HepG2 (cell line): ENCODE results near the gene SH2D6. TPM values are rescaled to one million over a fixed set of nuclear protein-coding genes. Genes with fewer than 3 reads are reported as not detected.

Experiments
- ARID5B ChIP-seq: IDR thresholded peaks from 2 replicates; pipeline ENCODE4 v1.4.0; 2020; ENCODE audit warnings: mild to moderate bottlenecking, missing genetic modification reagents
- DZIP1 ChIP-seq: sonication (generic); formaldehyde crosslinking; IDR thresholded peaks from 2 replicates; pipeline ENCODE4 v1.5.0; 2020; ENCODE audit warnings: mild to moderate bottlenecking, missing genetic modification reagents
- ISL2 ChIP-seq: sonication (generic); formaldehyde crosslinking; IDR thresholded peaks from 2 replicates; pipeline ENCODE4 v1.5.0; 2020; ENCODE audit warnings: missing genetic modification reagents
- MEF2D ChIP-seq: sonication (generic); formaldehyde crosslinking; IDR thresholded peaks from 2 replicates; pipeline ENCODE4 v1.5.1; 2020; ENCODE audit warnings: mild to moderate bottlenecking, missing genetic modification reagents
- MXD1 ChIP-seq: sonication (generic); formaldehyde crosslinking; IDR thresholded peaks from 2 replicates; pipeline ENCODE4 v1.4.0; 2020; ENCODE audit warnings: mild to moderate bottlenecking, missing genetic modification reagents
- NAIF1 ChIP-seq: sonication (generic); formaldehyde crosslinking; IDR thresholded peaks from 2 replicates; pipeline ENCODE4 v1.5.0; 2020; ENCODE audit warnings: mild to moderate bottlenecking, missing genetic modification reagents, borderline replicate concordance
- SNAPC2 ChIP-seq: sonication (generic); formaldehyde crosslinking; IDR thresholded peaks from 2 replicates; pipeline ENCODE4 v1.8.1; 2022; ENCODE audit warnings: mild to moderate bottlenecking, missing genetic modification reagents
- UBTF ChIP-seq: sonication (generic); formaldehyde crosslinking; IDR thresholded peaks from 2 replicates; pipeline ENCODE4 v1.4.0; 2020; ENCODE audit warnings: mild to moderate bottlenecking, missing genetic modification reagents
- USF2 ChIP-seq, 2 experiments: sonication (generic) in 1 of 2; formaldehyde crosslinking in 1 of 2; IDR thresholded peaks; 2 replicates each; pipeline versions ENCODE4 v1.5.1 to v1.6.1; 2011 to 2020; ENCODE audit warnings: borderline replicate concordance in 1 of 2, low read depth in 1 of 2, low read length in 1 of 2, mild to moderate bottlenecking in 1 of 2, missing genetic modification reagents in 1 of 2, moderate library complexity in 1 of 2
- ZNF280D ChIP-seq: sonication (generic); formaldehyde crosslinking; IDR thresholded peaks from 2 replicates; pipeline ENCODE4 v1.5.1; 2020; ENCODE audit warnings: mild to moderate bottlenecking, missing genetic modification reagents
- ZNF776 ChIP-seq: sonication (generic); formaldehyde crosslinking; IDR thresholded peaks from 2 replicates; pipeline ENCODE4 v1.4.0; 2020; ENCODE audit warnings: mild to moderate bottlenecking, missing genetic modification reagents
- polyA plus RNA-seq, 8 experiments: library from polyadenylated mRNA; depleted of rRNA in 3 of 8; stranded (reverse) in 7 of 8; unstranded in 1 of 8; fragments of >200 nt; fragmentation: Illumina TruSeq in 4 of 8; extraction: Trizol in 4 of 8; gene quantifications; 2 replicates each; pipeline versions ENCODE4 v1.2.1 to v1.2.3, GENCODE V29; 2011 to 2016; ENCODE audit warnings: low read depth in 4 of 8, missing spikeins in 1 of 8, mixed read lengths in 1 of 8; ENCODE audit not compliant: insufficient read depth in 1 of 8
- total RNA-seq, 5 experiments: library from RNA; depleted of rRNA; stranded (reverse); fragments of >200 nt; fragmentation: Illumina TruSeq; extraction: Trizol; gene quantifications; 2 replicates each; pipeline ENCODE4 v1.2.3, GENCODE V29; 2016; ENCODE audit warnings: low read depth in 1 of 5

Gene SH2D6
- total and polyA plus RNA-seq, 2 of the 13 experiments (the other 11 are each of a cell fraction or from before 2014, with no cell fraction given): 0.11 to 0.26 TPM

GRCh38 chr2:85435981-85436835, 17.7 kb downstream of the SH2D6 start (continued):
- TF ChIP-seq ARID5B (no peak), ISL2 (CRISPR knock-in tag) (no peak), ZNF280D (CRISPR knock-in tag) (no peak), ZNF776 (peak; percentile 33; the same call in 1 of the 2 replicates), SNAPC2 (no peak), NAIF1 (CRISPR knock-in tag) (no peak), MEF2D (CRISPR knock-in tag) (no peak), MXD1 (CRISPR knock-in tag) (no peak), USF2 (IDR thresholded peaks at IDR 0.05; ENCODE audit: low read depth, low read length) (no peak), USF2 (CRISPR knock-in tag; IDR thresholded peaks at IDR 0.05; ENCODE audit: borderline replicate concordance) (no peak), DZIP1 (CRISPR knock-in tag) (0 out of 2 replicates have a peak, but pooled peaks have one; percentile 35), UBTF (CRISPR knock-in tag) (0 out of 2 replicates have a peak, but pooled peaks have one; percentile 27)
